GM20000 (cell line): ENCODE results near the gene ERBB4.
"Not testable (repeated sequence)": the region's sequence is repeated elsewhere in the genome, so short reads cannot be mapped to it uniquely, and the experiment has no call there.

ENCODE experiments used
- DNase-seq: peaks from one replicate; pipeline ENCODE4 v3.0.0; 2012; ENCODE audit warnings: low spot score
- CTCF ChIP-seq: IDR thresholded peaks from 2 replicates; pipeline ENCODE4 v1.5.1; 2012; ENCODE audit warnings: mild to moderate bottlenecking, control low read depth; ENCODE audit errors: extremely low read depth, missing control alignments

The ERBB4 gene

DNA sequence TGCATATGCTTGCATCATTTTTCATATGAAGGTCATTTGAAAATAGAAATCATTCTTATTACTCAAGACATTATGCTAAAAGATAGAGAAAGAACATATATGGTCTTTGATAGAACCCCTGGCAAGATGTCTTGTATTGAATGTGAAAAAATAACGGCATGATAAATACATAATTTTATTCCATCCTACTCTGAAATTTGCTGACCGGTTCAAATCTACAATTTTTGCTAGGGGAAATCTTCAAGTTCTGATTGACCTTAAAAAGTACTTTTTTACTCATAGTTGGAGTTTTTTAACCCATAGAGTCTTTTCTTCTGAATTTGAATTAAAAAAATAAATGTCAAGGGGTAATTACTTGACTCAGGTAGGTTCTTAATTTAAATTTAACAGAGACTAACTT, 920.8 kb downstream of the ERBB4 start:
- no peak for TF ChIP-seq CTCF
- no peak for DNase-seq

DNA sequence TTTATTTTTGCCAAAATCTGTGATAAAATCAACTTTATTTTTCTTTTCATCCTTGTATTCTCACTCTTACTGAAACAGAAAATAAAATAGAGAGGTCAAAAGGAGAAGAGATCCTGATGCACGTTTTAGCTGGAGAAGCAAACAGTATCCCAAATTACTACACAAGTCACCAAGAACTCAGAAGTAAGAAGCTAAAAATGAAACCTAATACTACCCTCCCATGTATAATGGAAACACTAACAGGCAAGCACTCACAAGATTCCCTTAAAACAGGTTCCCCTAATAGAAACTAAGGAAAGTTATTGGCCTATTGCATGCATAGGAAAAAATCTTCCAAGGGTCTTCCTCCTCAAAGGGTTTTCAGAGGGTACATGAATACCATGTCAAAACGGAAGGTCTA, 927.0 kb downstream of the ERBB4 start:
- no peak for DNase-seq
- no peak for TF ChIP-seq CTCF

DNA sequence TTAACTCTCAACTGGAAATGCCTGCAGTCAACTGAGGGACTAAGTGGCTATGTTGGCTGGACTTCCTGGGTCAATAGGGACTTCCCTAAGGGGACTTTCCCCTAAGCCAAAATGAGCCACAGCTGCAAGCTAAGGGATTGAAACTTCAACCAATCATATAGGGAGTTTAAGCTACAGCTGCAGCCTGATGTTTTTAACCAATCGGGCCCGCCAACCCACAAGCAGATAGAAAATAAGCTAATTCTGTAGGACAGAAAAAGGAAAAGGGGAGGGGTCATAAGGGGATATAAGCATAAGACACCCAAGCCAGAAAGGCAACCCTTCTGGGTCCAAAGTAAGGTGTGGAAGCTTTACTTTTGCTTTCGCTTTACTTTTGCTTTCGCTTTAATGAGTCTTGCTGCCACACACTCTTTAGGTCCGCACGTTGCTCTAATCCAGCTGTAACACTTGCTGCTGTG, 927.5 kb downstream of the ERBB4 start:
- TF ChIP-seq CTCF = no peak
- DNase-seq = peak; percentile 16

GRCh38 chr2:211609127-211609526, 929.5 kb downstream of the ERBB4 start:
- no peak for DNase-seq
- TF ChIP-seq CTCF = no peak

- DNase-seq = no peak
- TF ChIP-seq CTCF = no peak
Observed at GRCh38 chr2:211599146-211599545, 939.5 kb downstream of the ERBB4 start.

- TF ChIP-seq CTCF = no peak
- no peak for DNase-seq
Observed at GRCh38 chr2:211598238-211598637, 940.4 kb downstream of the ERBB4 start.

- not testable (repeated sequence) for DNase-seq
Observed at GRCh38 chr2:211592006-211592405, 946.6 kb downstream of the ERBB4 start.

GRCh38 chr2:211591426-211591825, 947.2 kb downstream of the ERBB4 start:
- TF ChIP-seq CTCF = no peak
- no peak for DNase-seq
